NCI-H1694 treated with DMSO at 0.1 percent for 48 hours (cell line): ENCODE results near the gene EYS.

Source experiments
- DNase-seq: peaks from one replicate; lab custom pipeline; 2025; lab: John Stamatoyannopoulos, UW

EYS gene

DNA sequence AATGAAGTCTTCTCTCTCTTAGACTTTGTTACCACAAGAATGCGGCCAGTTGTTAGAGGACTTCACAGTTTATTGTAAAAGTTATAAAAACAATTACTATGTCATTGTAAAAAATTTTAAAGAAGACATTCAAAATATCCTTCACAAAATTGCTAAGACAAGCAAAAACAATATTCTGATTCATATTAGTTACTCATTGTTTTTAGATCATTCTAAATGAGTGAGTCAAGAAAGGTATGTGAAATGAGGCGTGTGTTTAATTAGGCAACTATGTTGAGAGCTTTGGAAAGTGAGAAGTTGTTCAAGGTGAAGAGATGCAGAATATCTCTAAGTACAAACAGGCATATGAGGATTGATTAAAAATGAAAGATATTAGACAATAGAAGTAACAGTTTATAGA, 875.3 kb downstream of the EYS start:
- no peak for DNase-seq

DNA sequence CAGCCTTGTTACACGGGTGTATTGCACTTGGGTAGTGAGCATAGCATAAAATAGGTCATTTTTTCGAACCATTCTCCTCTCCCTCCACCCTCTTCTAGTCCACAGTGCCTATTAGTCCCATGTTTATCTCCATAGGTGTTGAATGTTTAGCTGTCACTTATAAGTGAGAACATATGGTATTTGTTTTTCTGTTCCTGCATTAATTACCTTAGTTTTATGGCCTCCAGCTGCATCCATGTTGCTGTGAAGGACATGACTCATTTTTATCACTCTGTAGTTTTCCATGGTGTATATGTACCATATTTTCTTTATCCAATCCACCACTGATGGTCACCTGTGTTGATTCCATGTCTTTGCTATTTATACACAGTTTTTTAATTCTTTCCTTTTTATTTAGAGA, 889.5 kb downstream of the EYS start:
- peak; percentile 47 for DNase-seq

DNA sequence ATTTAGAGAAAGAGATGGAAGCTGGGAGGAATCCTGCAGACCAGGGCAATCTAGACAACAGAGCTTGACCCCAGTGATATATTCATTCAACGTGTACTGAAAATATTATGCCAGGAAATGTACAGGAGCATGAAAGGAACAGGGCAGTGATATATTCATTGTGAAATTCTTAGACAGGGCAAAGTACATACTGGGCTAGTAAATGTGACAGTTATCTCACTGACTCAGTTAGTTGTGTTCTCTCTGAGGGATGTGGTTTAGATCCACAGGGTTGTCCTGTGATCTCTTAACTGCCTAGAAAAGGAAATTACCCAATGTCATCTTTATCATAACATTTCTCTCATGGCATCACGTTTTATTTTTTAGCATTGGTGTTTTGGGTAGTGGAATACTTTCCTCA, 891.3 kb downstream of the EYS start:
- DNase-seq, result no peak

DNA sequence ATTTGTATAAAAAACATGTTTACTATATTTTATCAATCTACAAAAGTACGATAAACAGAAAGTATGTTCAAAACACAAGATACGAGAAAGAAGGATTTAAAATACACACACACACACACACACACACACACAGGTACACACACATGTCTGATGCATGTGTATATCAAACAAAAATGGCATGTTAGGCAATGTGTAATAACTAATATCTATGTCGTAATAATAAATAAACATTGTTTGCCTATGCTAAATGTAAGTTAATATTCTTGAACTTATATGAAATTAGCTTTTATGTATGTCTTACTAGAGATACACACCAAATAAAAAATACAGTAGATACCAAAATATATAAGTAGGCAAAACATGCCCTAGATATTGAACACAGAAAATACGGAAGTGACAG, 894.9 kb downstream of the EYS start:
- DNase-seq, result no peak

DNA sequence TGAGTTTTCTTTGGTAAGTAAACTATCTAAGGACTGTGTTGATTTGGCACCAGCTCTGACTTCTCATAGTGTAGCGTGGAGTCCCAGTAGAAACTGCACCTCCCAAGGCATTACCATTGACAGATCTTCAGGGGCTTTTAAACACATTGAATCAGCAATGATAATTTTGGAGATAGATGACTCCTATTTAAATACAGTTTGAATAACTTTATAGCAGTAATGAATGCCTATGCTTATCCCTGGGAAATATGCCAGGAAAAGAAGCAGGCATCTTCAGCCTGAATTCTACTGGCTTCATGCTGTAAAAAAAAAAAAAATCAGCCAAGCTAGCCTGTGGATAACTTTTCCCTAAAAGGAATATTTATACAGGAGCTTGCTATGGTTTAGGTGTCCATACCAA, 895.9 kb downstream of the EYS start:
- DNase-seq, result no peak

DNA sequence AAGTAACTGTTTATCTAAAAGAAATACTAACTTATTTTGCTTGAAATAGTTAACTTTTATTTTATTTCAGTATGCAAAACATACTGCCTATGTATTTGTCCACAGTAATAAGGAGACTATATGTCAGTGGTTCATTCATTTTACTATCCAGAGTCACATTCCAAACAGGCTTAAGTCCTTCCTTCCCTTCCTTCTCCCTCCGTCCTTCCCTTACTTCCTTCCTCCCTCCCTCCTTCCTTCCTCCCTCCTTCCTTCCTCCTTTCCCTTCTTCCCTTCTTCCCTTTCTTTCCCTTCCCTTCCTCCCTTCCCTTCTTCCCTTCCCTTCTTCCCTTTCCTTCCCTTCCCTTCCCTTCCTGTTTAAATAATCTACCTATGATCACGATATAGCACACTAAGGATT, 899.2 kb downstream of the EYS start:
- DNase-seq, result no peak

DNA sequence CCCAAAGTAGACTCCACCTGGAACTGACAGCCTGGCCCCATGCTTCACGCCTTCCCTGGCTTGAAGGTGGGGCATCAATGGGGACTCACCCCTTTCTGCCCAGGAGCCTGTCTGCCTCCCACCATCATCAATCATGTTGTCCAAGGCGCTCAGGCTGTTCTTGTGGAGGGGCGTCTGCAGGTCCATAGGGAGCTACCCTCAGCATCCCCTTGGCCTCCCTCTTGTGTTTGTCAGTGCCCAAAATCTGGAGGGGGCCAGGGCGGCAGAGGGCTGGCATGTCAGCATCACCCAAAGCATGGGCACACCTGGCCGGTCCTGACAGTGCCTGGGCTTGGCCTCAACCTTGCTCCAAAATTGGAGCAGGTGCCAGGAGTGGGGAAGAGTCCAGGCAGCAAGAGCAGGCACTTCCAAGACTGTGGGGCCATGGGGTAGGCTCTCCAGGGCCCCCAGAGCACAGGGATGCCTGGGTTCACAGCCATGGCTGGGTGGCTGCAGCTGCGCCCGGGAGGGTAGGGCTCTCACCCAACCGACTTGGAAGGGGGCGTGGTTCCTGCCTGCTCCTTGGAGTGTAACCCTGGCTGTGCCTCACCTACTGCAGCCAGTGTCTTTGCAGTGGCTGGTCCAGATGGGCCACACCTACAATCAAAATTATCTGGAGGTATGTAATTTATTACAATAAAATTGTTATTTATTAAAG, 903.4 kb downstream of the EYS start:
- DNase-seq, result no peak

DNA sequence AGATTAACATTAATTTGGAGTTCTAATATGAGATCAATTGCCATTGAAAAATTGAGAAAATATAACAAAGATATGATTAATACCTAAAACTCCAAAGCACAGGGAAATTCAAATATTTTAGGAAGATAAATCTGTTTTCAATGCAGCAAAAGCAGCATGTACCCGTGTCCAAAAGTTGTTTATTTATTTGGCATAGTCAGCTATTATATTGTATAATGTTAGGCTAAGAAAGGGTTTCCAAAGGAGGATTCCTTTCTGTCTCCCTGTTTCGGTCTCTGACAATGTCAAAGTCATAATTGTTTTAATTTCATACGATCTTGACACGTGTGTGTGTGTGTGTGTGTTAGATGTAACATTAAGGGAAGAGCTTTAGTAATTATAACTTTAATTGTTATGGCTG, 914.5 kb downstream of the EYS start:
- no peak for DNase-seq

DNA sequence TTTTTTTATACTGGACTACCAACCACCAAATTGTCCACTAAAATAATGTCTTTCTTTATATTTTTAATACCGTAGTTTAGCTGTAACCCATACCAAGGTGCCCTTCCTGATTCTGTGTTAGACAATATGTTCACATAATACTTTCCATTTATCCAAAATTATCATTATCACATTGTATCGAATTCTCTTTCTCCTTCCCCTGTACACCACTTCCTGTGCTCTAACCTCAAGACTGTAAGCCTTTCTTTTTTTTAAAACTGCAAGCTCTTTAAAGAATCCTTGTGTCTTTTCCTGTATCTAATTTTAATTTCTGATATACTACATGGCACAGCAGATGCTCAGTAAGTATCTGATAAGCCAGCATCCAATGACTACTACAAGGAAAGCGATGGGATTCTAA, 917.5 kb downstream of the EYS start:
- DNase-seq, result no peak

DNA sequence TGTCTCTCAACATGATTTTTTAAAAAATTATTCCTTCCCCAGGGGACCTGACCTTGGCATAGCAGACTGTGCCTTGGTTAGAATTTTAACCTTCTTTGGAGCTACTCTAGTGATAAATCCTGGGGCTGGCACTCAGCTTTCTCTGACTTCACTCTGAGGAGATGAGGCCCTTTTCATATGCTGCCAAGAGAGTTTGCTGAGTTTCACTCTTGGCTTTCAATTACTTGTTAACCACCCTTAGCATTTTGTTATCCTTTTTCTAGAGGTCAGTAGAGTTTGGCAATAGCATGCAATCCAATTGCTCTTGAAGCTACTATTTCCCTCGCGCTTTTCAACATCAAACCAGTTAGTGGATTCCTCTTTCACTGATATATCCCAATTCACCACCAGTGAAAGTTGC, 920.3 kb downstream of the EYS start:
- no peak for DNase-seq

DNA sequence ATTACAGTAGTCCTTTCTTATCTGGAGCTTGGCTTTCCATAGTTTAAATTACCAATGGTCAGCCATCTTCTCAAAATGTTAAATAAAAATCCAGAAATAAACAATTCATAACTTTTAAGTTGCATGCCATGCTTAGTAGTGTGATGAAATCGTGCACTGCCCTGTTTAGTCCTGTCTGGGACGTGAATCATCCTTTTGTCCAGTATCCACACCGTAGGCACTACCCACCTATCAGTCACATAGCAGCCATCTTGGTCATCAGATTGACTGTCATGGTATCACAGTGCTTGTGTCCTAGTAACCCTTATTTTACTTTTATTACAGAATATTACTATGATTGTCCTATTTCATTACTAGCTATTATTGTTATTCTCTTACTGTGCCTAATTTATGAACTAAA, 924.1 kb downstream of the EYS start:
- DNase-seq, result no peak

DNA sequence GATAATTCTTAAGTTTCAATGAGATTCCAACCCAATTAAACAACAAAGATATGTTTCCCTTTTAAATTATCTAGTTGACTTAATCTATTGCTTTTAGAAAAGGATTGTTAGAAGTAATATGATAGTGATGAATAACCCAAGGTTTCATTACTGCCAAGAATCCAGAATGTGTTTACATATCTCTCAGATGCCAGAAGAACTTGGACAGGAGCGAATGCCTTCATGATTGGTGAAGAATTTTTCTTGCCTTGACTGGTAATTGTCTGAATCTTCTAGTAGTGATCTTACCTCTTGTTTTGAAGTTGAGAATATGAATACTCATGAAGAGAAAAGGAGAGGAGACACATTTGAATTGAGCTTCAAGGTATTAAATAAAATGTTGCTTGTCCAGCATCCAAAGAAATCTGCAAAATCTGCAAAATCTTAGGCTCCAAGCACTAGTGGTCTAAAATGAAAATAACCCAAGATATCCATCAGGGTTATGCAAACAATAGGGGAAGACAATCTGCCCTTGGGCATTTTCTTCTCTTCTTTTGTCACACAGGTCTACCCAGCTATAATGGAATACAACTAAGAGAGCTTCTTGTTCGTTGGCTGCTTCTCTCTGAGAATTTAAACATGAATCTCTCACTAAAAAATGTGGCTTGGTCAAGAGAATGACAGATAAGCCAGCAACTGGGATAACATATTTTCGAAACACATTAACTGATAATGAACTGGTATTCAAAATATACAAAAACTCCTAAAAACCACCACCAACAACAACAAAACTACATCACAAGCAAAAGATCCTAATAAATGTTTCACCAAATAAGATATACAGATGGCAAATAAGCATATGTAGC, 928.9 kb downstream of the EYS start:
- no peak for DNase-seq

DNA sequence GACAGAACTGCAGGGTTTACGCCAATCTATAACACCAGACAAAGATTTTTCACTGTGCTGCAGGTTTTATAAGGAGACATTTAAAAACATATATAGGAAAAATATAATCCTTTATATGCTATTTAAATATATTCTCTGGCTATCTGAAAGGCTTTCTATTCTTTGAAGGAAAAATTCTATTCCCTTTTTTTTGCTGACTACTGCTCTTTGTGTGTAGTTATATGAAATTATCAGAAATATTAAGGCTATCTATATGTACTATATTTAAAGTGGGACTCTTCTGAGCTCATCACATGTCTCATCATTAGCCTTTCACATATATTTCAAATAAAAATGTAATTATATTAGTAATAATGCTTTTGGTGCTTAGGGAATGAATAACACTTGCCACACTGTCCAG, 930.7 kb downstream of the EYS start:
- DNase-seq, result no peak

DNA sequence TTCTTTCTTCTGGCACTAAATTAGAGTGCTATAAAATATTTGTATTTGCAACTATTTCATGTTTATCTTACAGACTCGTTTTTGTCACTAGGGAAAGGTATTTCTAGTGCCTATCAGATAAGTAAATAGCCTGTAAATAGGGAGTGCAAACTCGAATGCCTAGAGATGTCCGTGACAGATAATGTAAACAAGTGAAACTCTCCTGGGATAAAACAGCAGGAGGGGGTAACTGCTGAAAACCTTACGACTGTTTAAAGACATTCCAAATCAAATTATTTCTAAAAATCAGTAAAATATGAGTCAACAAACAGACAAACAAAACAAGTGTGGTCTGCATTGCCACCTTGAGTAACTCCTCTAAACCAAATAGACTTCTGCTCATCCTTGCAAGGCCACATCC, 932.1 kb downstream of the EYS start:
- no peak for DNase-seq

DNA sequence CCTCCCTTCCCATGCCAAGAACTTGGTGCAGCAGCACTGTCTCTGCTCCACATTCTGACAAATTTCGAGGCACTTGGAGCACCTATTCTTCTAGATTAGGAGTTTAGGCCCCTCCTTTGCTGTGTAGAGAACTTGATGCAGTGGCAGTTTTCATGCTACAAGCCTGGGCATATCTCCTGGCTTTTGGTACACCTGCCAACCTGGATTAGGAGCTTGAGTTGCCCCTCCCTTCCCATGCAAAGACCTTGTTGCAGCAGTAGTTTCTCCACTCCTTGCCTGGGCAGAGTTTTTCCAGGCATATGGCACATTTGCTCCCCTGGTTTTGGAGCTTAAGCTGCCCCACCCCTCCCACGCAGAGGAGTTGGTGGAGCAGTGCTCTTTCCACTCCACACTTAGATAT, 956.1 kb downstream of the EYS start:
- DNase-seq, result no peak

DNA sequence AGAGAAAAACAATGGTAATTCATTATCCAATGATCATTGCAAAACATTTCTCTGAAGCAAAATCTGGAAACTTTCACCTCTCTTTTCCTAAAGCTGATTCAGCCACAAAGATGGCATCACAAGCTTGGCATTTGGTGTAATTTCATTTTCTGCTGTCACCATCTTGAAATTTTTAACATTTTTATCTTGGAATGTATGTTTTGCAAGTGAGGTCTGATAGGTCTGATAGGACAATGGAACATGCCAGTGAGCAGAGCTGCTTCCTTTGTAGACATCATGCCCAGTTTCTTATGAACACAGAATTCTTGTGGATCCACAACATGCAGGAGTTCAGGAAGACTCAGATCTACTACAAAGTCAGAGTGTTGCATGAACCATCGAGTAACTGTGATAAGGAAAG, 969.6 kb downstream of the EYS start:
- DNase-seq, result no peak

DNA sequence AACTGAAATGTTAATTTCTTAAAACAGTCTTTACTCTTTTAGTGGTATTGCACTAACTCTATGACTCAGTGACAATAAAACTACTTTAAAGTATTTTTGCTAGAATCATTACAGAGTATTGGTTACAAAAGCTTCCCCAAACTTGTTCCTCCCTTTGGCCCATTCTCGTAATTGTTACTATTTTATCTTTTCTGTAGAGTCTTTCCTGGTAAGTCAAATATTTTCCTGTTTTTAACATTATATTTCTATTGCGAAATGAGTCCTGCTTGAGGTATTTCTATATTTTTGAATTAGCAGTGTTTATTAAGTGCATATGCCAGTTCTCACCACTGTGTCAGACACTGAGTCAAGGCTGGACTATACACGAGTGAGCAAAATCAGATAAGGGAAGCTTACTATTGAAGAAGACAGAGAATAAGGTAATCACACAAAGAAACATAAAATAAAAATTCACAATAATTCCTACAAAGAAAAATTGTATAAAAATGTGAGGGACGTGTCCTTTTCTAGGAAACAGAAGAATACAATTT, 970.5 kb downstream of the EYS start:
- no peak for DNase-seq

DNA sequence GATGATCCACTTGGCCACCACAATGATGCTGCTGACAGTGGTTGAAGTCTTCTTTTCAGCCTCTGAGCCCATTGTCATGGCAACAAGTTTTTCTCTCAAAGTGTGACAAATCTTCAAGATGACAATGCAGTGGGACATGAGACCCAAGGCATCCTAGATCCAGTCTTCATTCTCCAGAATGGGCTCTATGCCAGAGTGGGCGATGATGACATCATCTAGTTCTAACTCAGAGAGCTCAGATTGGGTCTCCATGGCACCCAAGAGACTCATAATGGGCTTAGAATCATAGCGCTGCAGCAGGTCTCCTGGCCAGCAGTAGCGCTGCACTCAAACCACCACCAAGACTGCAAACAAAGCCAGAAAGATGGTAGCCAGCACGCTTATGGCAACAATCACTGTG, 973.6 kb downstream of the EYS start:
- DNase-seq, result no peak

DNA sequence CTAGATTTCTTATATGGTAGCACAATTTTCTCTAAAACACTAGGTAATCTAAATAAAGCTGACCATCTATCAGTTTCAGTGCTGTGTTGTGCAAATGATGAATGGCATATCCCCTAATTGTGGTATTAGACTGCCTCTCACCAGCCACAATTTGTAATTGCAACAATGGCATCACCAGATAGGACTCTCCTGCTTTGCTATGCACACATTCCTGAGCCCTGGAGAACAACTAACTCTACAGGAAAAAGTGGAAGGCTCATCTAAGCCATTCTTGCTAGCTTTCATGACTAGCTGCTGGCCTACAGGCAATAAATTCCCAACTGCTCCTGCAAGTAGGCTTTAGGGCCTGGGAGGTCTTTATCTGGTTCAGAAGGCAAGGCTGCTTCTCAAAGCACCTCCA, 974.1 kb downstream of the EYS start:
- no peak for DNase-seq

DNA sequence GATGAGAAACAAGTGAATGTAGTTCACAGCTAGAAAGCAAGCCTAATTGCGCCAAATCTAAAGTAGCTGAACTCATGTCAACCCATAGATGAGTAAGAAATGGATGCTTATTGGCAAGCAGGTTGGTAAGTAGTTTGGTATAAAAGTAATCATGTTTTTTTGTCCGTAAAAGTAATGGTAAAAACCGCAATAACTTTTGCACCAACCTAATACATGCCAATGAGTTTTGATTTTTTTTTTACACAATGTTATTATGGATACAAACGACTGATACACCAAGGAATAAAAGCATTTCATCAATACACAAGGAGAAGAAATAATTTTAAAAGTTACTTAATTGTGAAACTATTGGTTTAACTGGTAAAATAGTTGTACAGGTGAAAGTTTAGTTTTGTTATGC, 977.5 kb downstream of the EYS start:
- no peak for DNase-seq

DNA sequence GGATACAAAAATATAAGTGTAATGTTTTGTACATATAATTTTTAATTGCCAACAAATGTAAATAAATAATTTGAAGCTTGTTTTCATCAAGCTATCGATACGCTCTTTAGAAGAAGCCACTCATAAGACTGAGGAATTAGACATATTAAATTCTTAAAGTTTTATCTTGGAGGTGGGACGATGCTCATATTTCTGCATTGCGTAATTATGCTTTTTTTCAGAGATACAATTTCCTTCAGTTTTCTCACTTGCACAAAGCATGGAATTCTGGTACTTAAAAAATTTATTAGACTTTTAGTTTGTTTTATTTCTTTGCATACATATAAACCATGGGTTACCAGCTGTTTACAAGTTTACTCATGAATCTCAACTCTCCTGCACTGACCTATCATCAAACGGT, 980.0 kb downstream of the EYS start:
- DNase-seq, result no peak

DNA sequence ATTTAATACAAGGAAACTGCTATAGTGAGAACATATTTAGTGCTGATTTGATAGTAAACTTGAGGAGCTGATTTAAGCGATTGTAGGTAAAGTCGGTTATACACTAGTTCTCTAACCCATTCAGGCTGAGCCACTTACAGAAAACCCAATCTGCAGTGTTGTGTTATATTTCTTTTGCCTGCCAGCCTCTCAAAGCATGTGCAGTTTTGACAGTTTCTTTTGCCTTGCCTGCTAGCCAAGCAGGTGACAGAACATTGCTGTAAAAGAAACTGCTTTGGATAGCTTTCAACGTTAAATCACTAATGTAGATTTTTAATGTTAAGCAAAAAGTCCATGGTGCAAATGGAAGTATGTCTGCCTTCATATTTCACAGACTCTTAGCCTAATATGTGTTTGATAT, 982.9 kb downstream of the EYS start:
- DNase-seq, result no peak

DNA sequence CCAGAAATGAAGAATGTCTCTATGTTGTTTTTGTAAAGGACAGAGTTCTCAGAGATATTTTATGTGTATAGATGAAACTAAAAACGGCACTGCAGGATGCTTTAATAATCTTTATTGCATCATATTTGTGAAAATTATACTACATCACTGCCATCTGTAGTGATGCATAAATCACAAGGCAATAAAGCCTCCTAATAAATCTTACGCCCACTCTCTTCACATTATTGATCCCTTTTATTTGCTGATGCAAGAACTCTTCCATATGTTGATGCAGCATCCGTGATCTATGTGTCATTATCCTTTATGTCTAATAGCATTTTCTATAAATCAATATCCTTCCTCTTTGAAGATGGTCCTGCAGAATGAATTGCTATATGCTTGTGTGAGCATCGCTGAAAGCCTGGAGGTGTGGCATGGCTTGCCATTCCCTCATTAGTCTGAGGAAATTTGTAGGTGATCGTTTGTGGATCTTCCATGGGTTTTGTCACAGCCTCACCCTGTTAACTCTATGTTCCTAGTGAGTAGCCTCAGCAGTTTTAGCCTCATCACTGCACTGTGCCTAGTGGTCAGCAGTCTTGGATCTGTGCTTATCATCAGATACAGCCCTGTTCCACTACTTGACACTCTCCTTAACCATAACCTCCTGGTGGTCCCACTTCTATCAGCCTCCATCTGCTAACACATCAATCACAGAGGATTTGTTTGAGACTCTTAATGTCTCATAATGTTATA, 983.5 kb downstream of the EYS start:
- DNase-seq, result no peak
